Measurements from ENCODE around the gene SNRPD2.

- TF ChIP-seq TAF1 (IDR thresholded peaks at IDR 0.05; ENCODE audit: low read depth, low read length) (peak; percentile 5; the same call in 1 of the 2 replicates), POLR2A (IDR thresholded peaks at IDR 0.05; ENCODE audit: low read depth, low read length) (0 out of 2 replicates have a peak, but pooled peaks have one; percentile 10), POLR2AphosphoS5 (IDR thresholded peaks at IDR 0.05; ENCODE audit: low read depth, low read length) (peak; percentile 74), PAX5 (IDR thresholded peaks at IDR 0.05; ENCODE audit: insufficient read depth, low read length, severe bottlenecking) (no peak), SPI1 (IDR thresholded peaks at IDR 0.05; ENCODE audit: low read depth, low read length) (0 out of 2 replicates have a peak, but pooled peaks have one; percentile 4), POU2F2 (IDR thresholded peaks at IDR 0.05; ENCODE audit: low read depth, low read length) (peak; percentile 72)
Observed at GRCh38 chr19:45717131-45717982, 25.6 kb upstream of the SNRPD2 start.

Measured in GM12891 (cell line).